Anterior cingulate cortex (tissue), 58 donors: Measurements from ENCODE around the gene REST.
A peak's percentile ranks its signal among the peaks of the same experiment; 100 is the strongest.
"Not testable (repeated sequence)": the region's sequence is repeated elsewhere in the genome, so short reads cannot be mapped to it uniquely, and the experiment has no call there.

Experiments
- DNase-seq, 58 donors: peaks; one replicate each; lab custom pipeline; 2025; lab: John Stamatoyannopoulos, UW

The REST gene

GRCh38 chr4:56909086-56909894 is 1.6 kb downstream of the REST start:
- DNase-seq = peak in 39 of 58 donors; percentile 4 to 72 (median 42)

GRCh38 chr4:56910172-56910967 is 2.7 kb downstream of the REST start:
- no peak for DNase-seq

- no peak for DNase-seq
Observed at GRCh38 chr4:56914336-56914735, 6.6 kb downstream of the REST start.

GRCh38 chr4:56914977-56915376 is 7.3 kb downstream of the REST start:
- not testable (repeated sequence) for DNase-seq

- DNase-seq = no peak
Observed at GRCh38 chr4:56927196-56927595, 19.5 kb downstream of the REST start.

GRCh38 chr4:56930638-56931037 is 22.9 kb downstream of the REST start:
- no peak for DNase-seq

- no peak for DNase-seq
Observed at GRCh38 chr4:56931924-56932323, 24.2 kb downstream of the REST start.

- no peak for DNase-seq
Observed at GRCh38 chr4:56937262-56937661, 29.6 kb downstream of the REST start.

- DNase-seq = not testable (repeated sequence)
Observed at GRCh38 chr4:56939826-56940225, 32.1 kb downstream of the REST start.

- no peak for DNase-seq
Observed at GRCh38 chr4:56940403-56940802, 32.7 kb downstream of the REST start.

GRCh38 chr4:56940971-56941370 is 33.3 kb downstream of the REST start:
- no peak for DNase-seq

- no peak for DNase-seq
Observed at GRCh38 chr4:56941403-56941802, 33.7 kb downstream of the REST start.

- peak in 11 of 58 donors; percentile 7 to 56 (median 15) for DNase-seq
Observed at GRCh38 chr4:56953680-56954520, 46.2 kb downstream of the REST start.

- peak in 45 of 58 donors; percentile 1 to 79 (median 33) for DNase-seq
Observed at GRCh38 chr4:56958111-56958517, 50.4 kb downstream of the REST start.

- DNase-seq = no peak
Observed at GRCh38 chr4:56959100-56959499, 51.4 kb downstream of the REST start.

GRCh38 chr4:56961107-56961500 is 53.4 kb downstream of the REST start:
- no peak for DNase-seq

- DNase-seq = no peak
Observed at GRCh38 chr4:56971383-56971782, 63.7 kb downstream of the REST start.

- no peak for DNase-seq
Observed at GRCh38 chr4:56972389-56972788, 64.7 kb downstream of the REST start.

- DNase-seq = no peak
Observed at GRCh38 chr4:56972809-56973208, 65.1 kb downstream of the REST start.

GRCh38 chr4:56973336-56973735 is 65.6 kb downstream of the REST start:
- no peak for DNase-seq
